GM19043 (cell line): Measurements from ENCODE around the gene GNAI1.

Experiments
- ATAC-seq: cut with Tn5 transposase; IDR thresholded peaks from one replicate; pipeline ENCODE4 v1.9.1; 2021; ENCODE audit warnings: low read depth; ENCODE audit not compliant: unreplicated experiment

GNAI1 gene

GRCh38 chr7:80131675-80132435, 2.8 kb upstream of the GNAI1 start:
- no peak for ATAC-seq

GRCh38 chr7:80132594-80132993, 2.0 kb upstream of the GNAI1 start:
- ATAC-seq: no peak

- no peak for ATAC-seq
These were observed 1.1 kb upstream of the GNAI1 start for GRCh38 chr7:80133361-80134114.

- ATAC-seq: no peak
These were observed 506 bp upstream of the GNAI1 start for GRCh38 chr7:80134115-80134535.

- no peak for ATAC-seq
These were observed 876 bp downstream of the GNAI1 start for GRCh38 chr7:80135309-80136104.

- peak; percentile 37 for ATAC-seq
These were observed 1.8 kb downstream of the GNAI1 start for GRCh38 chr7:80136261-80137055.

GRCh38 chr7:80137410-80137809, 2.8 kb downstream of the GNAI1 start:
- no peak for ATAC-seq

GRCh38 chr7:80139236-80139635, 4.6 kb downstream of the GNAI1 start:
- ATAC-seq: no peak

GRCh38 chr7:80140388-80140787, 5.8 kb downstream of the GNAI1 start:
- ATAC-seq: no peak

- ATAC-seq: no peak
These were observed 6.7 kb downstream of the GNAI1 start for GRCh38 chr7:80141376-80141775.

- ATAC-seq: no peak
These were observed 8.4 kb downstream of the GNAI1 start for GRCh38 chr7:80142853-80143580.

- ATAC-seq: no peak
These were observed 11.3 kb downstream of the GNAI1 start for GRCh38 chr7:80145780-80146422.

- ATAC-seq: no peak
These were observed 12.0 kb downstream of the GNAI1 start for GRCh38 chr7:80146545-80147182.

- no peak for ATAC-seq
These were observed 13.1 kb downstream of the GNAI1 start for GRCh38 chr7:80147543-80148391.

- no peak for ATAC-seq
These were observed 16.1 kb downstream of the GNAI1 start for GRCh38 chr7:80150611-80151273.

- no peak for ATAC-seq
These were observed 16.6 kb downstream of the GNAI1 start for GRCh38 chr7:80151274-80151665.

- ATAC-seq: no peak
These were observed 18.8 kb downstream of the GNAI1 start for GRCh38 chr7:80153446-80153845.
